Measurements from ENCODE around the gene THADA. TPM values are rescaled to one million over a fixed set of nuclear protein-coding genes. Genes with fewer than 3 reads are reported as not detected.

The THADA gene
- total and polyA plus RNA-seq, 2 donors (not counting 3 experiments of a cell fraction or from before 2014, with no cell fraction given): 22.6 to 25.3 TPM

DNA sequence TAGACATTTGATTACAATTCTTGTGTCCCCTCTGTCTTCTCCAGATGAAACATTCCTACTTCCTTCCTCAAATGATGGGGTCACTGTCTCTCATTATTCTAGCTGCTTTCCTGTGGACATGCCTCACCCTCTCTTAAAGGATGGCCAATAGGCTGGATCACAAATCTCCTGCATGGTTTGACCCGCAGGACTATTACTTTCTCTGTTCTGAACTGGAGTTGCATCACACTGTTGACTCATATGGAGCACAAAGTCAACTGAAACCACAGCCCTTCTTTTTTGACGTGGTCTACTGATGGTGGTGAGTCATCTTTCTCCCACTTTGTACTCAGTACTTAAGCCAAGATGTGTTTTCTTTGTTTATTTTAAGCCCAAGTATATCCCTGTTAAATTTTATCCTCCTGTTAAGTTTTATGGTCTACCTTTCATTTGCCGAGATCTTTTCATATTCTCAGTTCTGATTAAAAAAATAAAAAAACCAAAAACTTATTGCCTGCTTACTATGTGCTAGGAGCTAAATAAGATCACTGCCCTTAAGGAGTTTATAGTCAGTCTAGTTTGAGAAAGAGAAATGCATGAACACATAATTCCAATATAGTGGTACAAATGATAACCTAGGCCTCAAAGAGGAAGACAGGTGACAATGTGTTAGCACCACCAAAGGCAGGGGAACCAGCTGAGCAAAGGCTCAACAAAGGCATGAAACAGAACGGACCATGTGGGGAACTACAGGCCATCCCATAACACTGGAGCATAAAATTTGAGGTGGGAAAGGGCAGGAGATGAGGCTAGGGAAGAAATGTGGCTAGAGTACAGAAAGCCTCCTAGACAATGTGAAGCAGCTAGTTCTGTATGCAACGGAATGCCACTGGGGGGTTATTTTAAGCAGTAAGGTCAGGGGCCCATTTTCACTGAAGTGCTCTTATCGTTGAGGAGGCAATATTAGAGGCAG, 301.8 kb downstream of the THADA start:
- FAIRE-seq (peak; percentile 96), DNase-seq (ENCODE audit: low read depth, low spot score) (peak; percentile 83)
- dilution Hi-C loops (cut with MboI; ENCODE audit: extremely low pct_ligation_motif_present, low sequenced_read_pairs): no loop called here
- TF ChIP-seq FOS (IDR thresholded peaks at IDR 0.05; ENCODE audit: borderline replicate concordance, insufficient read depth, low read length): peak; percentile 99
- no peak for TF ChIP-seq GATA2 (IDR thresholded peaks at IDR 0.05; ENCODE audit: insufficient read depth, insufficient read length, low read depth, low read length)
- TF ChIP-seq EZH2 (IDR thresholded peaks at IDR 0.05; ENCODE audit: borderline replicate concordance, low read depth, low read length, severe bottlenecking): no peak
- peak; percentile 93 for TF ChIP-seq JUN (IDR thresholded peaks at IDR 0.05; ENCODE audit: borderline replicate concordance, insufficient read depth, insufficient read length, low read depth)
- TF ChIP-seq, protein P1, sequence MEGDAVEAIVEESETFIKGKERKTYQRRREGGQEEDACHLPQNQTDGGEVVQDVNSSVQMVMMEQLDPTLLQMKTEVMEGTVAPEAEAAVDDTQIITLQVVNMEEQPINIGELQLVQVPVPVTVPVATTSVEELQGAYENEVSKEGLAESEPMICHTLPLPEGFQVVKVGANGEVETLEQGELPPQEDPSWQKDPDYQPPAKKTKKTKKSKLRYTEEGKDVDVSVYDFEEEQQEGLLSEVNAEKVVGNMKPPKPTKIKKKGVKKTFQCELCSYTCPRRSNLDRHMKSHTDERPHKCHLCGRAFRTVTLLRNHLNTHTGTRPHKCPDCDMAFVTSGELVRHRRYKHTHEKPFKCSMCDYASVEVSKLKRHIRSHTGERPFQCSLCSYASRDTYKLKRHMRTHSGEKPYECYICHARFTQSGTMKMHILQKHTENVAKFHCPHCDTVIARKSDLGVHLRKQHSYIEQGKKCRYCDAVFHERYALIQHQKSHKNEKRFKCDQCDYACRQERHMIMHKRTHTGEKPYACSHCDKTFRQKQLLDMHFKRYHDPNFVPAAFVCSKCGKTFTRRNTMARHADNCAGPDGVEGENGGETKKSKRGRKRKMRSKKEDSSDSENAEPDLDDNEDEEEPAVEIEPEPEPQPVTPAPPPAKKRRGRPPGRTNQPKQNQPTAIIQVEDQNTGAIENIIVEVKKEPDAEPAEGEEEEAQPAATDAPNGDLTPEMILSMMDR (IDR thresholded peaks at IDR 0.05; ENCODE audit: extremely low read depth in 1 of 2, insufficient read depth in 1 of 2, low read depth in 1 of 2, low read length in 2 of 2): no peak
- TF ChIP-seq POLR2AphosphoS5 (IDR thresholded peaks at IDR 0.05; ENCODE audit: insufficient read depth, low read depth, low read length): peak; percentile 39
- TF ChIP-seq MAX (IDR thresholded peaks at IDR 0.05; ENCODE audit: insufficient read depth, insufficient read length): no peak
- TF ChIP-seq MYC (IDR thresholded peaks at IDR 0.05; ENCODE audit: low read depth, low read length): no peak
- TF ChIP-seq POLR2A (IDR thresholded peaks at IDR 0.05; ENCODE audit: low read depth, low read length): no peak
- no peaks in the 10 kb centered on the region for H3K9me1 ChIP-seq (replicated peaks; ENCODE audit: control insufficient read depth, extremely low read depth, insufficient read depth, low read length)
- peak overlapping the region; percentile 28 for H3K4me2 ChIP-seq (ENCODE audit: insufficient read depth, low read length)
- H3K4me1 ChIP-seq (ENCODE audit: control insufficient read depth, extremely low read depth, insufficient read depth, low read length): peaks cover 13% of the 10 kb centered on the region
- no peaks in the 10 kb centered on the region for H3K9me3 ChIP-seq (replicated peaks; ENCODE audit: control insufficient read depth, insufficient read depth, low read length)
- peak overlapping the region; percentile 27 for H2AFZ ChIP-seq (ENCODE audit: low read depth, low read length)
- H4K20me1 ChIP-seq (replicated peaks; ENCODE audit: control insufficient read depth, extremely low read depth, insufficient read depth, low read length): no peaks in the 10 kb centered on the region
- no peak overlapping the region for H3K4me3 ChIP-seq (replicated peaks in 1 of 3; ENCODE audit: insufficient read depth in 1 of 3, low read depth in 1 of 3, low read length in 3 of 3)
- BruUV-seq (replicated peaks): no TSS peak
- H3K27me3 ChIP-seq (ENCODE audit: control insufficient read depth in 2 of 2, insufficient read depth in 2 of 2, low read length in 2 of 2): no peaks in the 10 kb centered on the region
- ChIA-PET POLR2A (no interaction called here), CTCF (interaction anchor here (0.6 to 1.8 kb wide), 3 partner anchors 23 to 517 kb away, joined by 4 to 8 read pairs (median 6); no protein-coding TSS in a partner anchor)
- intact Hi-C loops (cut with micrococcal nuclease): loop anchor here (2.0 kb wide), 1 partner anchor 17 kb away; no protein-coding TSS in a partner anchor
- H3K27ac ChIP-seq (ENCODE audit: insufficient read depth, low read depth, low read length): peak overlapping the region; percentile 57
- H3K79me2 ChIP-seq (ENCODE audit: control insufficient read depth, insufficient read depth, low read length): no peaks in the 10 kb centered on the region
- H3K9ac ChIP-seq (replicated peaks; ENCODE audit: extremely low read depth, insufficient read depth, low read length): no peak overlapping the region
- no peaks in the 10 kb centered on the region for H3K36me3 ChIP-seq (ENCODE audit: control insufficient read depth in 2 of 2, extremely low read depth in 1 of 2, insufficient read depth in 2 of 2, low read length in 2 of 2)

All from endothelial cell of umbilical vein (primary cell).